ENCODE results near the gene CAMK1D.
"Not testable (repeated sequence)": the region's sequence is repeated elsewhere in the genome, so short reads cannot be mapped to it uniquely, and the experiment has no call there.

The CAMK1D gene

DNA sequence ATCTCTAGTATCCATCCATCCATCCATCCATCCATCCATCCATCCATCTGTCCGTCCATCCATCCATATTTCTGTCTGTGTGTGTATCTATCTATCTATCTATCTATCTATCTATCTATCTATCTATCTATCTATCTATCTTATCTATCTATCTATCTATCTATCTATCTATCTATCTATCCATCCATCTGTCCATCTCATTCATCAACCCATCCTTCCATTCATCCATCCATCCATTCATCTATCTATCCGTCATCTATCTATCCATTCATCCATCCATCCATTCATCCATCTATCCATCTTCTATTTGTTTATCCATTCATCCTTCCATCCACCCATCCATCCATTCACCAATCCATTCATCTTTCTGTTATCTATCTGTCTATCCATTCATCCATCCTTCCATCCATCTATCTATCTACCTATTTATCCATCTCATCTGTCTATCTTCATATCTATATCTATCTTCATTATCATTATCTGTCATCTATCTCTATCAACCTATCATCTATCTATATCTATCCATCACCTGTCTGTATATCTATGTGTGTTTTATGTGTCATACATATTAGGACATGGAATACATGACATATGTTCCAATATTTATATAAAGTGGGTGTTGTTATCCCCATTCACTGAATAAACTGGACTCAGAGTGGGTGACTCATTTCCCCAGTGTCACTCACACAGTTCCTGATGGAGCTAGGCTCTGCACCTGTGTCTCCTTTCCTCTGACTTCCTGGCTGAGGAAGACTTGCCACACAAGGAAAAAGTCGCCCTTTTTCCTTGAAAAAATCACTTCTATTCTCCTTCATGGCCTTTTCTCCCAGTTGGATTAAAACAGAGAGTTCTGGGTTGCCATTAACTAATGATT is 452.1 kb downstream of the CAMK1D start:
- no peak for DNase-seq (ENCODE audit: low read depth, low spot score)
- POLR2A ChIA-PET, result no interaction called here
- no peak overlapping the region for H3K4me3 ChIP-seq (ENCODE audit: low read depth, low read length)
- CTCF ChIA-PET, result interaction anchor here (2.0 kb wide), 1 partner anchor 12 kb away, joined by 5 read pairs; no protein-coding TSS in a partner anchor
- TF ChIP-seq, protein P1, sequence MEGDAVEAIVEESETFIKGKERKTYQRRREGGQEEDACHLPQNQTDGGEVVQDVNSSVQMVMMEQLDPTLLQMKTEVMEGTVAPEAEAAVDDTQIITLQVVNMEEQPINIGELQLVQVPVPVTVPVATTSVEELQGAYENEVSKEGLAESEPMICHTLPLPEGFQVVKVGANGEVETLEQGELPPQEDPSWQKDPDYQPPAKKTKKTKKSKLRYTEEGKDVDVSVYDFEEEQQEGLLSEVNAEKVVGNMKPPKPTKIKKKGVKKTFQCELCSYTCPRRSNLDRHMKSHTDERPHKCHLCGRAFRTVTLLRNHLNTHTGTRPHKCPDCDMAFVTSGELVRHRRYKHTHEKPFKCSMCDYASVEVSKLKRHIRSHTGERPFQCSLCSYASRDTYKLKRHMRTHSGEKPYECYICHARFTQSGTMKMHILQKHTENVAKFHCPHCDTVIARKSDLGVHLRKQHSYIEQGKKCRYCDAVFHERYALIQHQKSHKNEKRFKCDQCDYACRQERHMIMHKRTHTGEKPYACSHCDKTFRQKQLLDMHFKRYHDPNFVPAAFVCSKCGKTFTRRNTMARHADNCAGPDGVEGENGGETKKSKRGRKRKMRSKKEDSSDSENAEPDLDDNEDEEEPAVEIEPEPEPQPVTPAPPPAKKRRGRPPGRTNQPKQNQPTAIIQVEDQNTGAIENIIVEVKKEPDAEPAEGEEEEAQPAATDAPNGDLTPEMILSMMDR (IDR thresholded peaks at IDR 0.05; ENCODE audit: insufficient read depth, low read length, missing control alignments), result no peak

DNA sequence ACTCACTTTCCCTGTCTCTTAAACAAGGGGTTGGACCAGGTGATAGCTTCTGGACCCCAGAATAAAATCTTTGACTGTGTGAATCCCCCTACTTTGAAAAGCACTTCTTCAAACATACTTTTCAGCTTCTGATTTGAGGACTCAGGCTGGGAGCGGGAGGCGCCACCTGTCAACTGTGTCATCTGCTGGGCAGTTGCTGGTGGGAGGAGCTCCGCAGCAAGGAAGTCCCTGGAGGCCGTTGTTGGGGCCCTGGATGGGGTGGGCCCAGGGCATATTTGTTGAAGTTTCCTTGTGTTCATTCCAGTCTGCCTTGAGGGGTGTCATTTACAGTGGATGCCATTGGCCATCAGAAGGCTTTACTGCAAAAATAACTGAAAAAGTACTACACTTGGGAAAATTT is 454.4 kb downstream of the CAMK1D start:
- TF ChIP-seq, protein P1 (IDR thresholded peaks at IDR 0.05; ENCODE audit: insufficient read depth, low read length, missing control alignments), result no peak
- H3K4me3 ChIP-seq (ENCODE audit: low read depth, low read length), result no peak overlapping the region
- no peak for DNase-seq (ENCODE audit: low read depth, low spot score)
- POLR2A ChIA-PET, result no interaction called here
- CTCF ChIA-PET, result interaction anchor here (1.2 kb wide), 1 partner anchor 21 kb away, joined by 5 read pairs; no protein-coding TSS in a partner anchor

DNA sequence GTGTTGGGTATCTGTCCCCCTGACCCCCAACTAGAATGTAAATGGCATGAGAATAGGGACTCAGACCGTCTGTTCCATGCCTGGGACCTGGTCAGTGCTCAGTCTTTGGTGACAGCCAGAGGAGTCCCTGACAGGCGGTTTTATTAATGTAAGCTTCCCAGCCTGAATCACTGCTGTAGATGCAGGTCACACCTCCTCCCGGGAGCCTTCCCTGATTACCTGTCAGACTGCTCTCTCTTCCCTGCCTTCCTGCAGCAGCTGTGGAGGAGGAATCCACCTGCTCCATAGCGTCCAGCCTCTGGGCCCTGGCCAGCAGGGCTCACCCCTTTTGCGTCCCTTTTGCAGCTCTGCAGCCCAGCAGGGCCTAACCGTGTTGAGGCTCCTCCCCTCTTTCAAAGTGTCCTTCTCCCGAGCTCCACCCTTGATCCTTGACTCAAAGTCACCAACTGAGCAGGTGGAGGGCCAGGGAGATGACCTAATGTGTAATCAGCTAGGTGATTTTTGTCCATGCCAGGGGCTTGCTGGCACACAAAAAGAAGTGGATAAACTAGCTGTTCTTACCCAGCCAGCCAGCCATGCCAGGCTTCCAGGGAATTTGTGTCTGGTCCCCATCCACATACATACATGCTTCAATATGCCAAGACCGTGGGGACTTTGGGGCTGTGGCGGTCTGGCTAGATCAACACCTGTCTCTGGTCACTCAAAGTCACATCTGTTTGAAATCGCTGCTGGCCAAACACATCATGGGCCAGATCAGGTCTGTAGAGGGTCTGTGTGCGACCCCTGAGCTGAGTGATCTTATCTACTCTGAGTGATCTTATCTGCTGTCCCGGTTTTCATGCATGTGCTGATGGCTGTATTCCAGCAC is 457.1 kb downstream of the CAMK1D start:
- TF ChIP-seq, protein P1 (IDR thresholded peaks at IDR 0.05; ENCODE audit: insufficient read depth, low read length, missing control alignments), result no peak
- POLR2A ChIA-PET, result no interaction called here
- DNase-seq (ENCODE audit: low read depth, low spot score), result no peak
- H3K4me3 ChIP-seq (ENCODE audit: low read depth, low read length), result no peak overlapping the region
- CTCF ChIA-PET, result interaction anchor here (1.0 kb wide), 1 partner anchor 23 kb away, joined by 3 read pairs; no protein-coding TSS in a partner anchor

DNA sequence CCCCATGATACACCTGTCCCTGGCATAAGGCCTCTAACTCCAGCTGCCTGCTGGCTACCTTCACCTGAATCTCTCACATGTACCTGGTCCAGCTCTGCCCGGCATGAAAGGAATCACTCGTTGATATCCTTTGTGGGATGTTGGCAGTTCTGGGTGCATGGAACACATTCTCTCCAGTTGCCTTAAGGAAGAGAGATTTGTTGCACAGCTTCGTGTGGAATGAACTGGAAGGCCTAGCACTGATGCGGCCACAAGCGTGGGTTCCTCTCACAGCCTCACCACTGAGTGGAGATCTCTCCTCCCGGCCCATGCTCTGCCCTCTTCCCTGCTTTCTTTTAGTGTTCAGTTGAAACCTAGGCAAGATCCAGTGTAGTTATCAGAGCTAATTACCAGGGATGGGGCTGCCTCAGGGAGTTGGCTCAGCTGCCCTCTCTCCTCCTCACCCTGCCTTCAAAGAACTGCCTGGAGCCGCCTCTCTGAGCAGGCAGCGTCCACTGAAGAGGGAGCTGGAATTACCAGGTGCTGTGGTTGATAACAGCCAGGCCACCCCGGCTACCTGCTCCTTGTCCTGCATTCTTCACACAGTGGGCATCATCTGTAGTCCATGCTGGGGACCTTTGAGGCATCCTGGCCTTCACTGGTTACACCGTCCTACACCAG is 457.9 kb downstream of the CAMK1D start:
- TF ChIP-seq, protein P1 (IDR thresholded peaks at IDR 0.05; ENCODE audit: insufficient read depth, low read length, missing control alignments), result no peak
- CTCF ChIA-PET, result no interaction called here
- POLR2A ChIA-PET, result no interaction called here

DNA sequence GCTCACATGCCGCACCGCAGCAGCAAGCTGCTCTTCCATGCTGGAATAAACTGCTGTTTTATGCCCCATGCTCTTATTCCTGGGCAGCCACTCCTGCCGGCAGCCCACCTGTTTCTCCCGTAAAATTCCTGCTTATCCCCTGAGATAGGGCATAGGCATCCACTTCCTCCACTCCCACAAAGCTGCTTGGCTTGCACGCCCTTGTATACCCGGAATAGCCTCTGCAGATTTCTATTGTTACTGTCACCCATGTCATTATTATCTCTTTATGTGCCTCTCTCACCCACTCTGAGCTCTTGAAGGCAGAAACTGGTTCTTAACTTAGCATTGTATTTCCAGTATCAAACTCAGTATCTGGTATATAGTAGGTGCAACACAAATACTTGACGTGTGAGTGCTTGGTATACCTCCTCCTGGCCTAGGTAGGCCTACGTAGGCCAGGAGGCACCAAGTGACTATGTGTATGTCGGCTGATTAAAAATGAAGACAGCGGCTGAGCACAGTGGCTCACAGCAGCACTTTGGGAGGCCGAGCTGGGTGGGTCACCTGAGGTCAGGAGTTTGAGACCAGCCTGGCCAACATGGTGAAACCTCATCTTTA is 458.8 kb downstream of the CAMK1D start:
- TF ChIP-seq, protein P1 (IDR thresholded peaks at IDR 0.05; ENCODE audit: insufficient read depth, low read length, missing control alignments), result no peak
- ChIA-PET CTCF (interaction anchor here (1.4 kb wide), 1 partner anchor 15 kb away, joined by 5 read pairs; no protein-coding TSS in a partner anchor), POLR2A (no interaction called here)
- H3K4me3 ChIP-seq (ENCODE audit: low read depth, low read length), result no peak overlapping the region
- no peak for DNase-seq (ENCODE audit: low read depth, low spot score)

More for the DNA sequence above, 457.9 kb downstream of the CAMK1D start:
- no peak overlapping the region for H3K4me3 ChIP-seq (ENCODE audit: low read depth, low read length)
- no peak for DNase-seq (ENCODE audit: low read depth, low spot score)

DNA sequence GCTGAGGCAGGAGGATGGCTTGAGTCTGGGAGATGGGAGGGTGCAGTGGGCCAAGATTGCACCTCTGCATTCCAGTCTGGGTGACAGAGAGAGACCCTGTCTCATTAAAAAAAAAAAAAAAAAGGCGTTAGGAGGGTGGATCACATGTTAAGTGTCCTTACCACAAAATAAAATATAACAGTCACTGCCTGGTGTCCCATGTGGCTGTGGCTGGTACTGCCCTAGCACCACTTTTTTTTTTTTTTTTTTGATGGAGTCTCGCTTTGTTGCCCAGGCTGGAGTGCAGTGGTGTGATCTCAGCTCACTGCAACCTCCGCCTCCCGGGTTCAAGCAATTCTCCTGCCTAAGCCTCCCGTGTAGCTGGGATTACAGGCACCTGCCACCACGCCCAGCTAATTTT is 460.7 kb downstream of the CAMK1D start:
- DNase-seq (ENCODE audit: low read depth, low spot score); H3K4me3 ChIP-seq (ENCODE audit: low read depth, low read length); POLR2A ChIA-PET; CTCF ChIA-PET: not testable (repeated sequence)
